Stimulated activated CD8-positive, alpha-beta memory T cell treated with anti-CD3 and anti-CD28 coated beads, Interleukin-12 subunit alpha, Interleukin-12 subunit beta, amount 100 ng/mL, for 1 hour (primary cell): ENCODE data around the gene ADAM12.

Source experiments
- DNase-seq: peaks from one replicate; pipeline ENCODE4 v3.0.0-alpha.2; 2020; ENCODE audit warnings: low read depth

ADAM12 gene

GRCh38 chr10:126014309-126014708 lies 374.0 kb downstream of the ADAM12 start:
- DNase-seq, result no peak

GRCh38 chr10:126013489-126014281 lies 374.6 kb downstream of the ADAM12 start:
- DNase-seq, result no peak

GRCh38 chr10:126012485-126012884 lies 375.8 kb downstream of the ADAM12 start:
- DNase-seq, result no peak

GRCh38 chr10:126011995-126012394 lies 376.3 kb downstream of the ADAM12 start:
- DNase-seq, result no peak

GRCh38 chr10:126009650-126010049 lies 378.6 kb downstream of the ADAM12 start:
- no peak for DNase-seq

- DNase-seq, result no peak
These were observed 381.4 kb downstream of the ADAM12 start for GRCh38 chr10:126006906-126007305.

GRCh38 chr10:126006264-126006663 lies 382.0 kb downstream of the ADAM12 start:
- DNase-seq, result no peak

- no peak for DNase-seq
These were observed 383.5 kb downstream of the ADAM12 start for GRCh38 chr10:126004752-126005151.

GRCh38 chr10:126001576-126001975 lies 386.7 kb downstream of the ADAM12 start:
- no peak for DNase-seq

GRCh38 chr10:125999694-126000093 lies 388.6 kb downstream of the ADAM12 start:
- no peak for DNase-seq

- no peak for DNase-seq
These were observed 390.7 kb downstream of the ADAM12 start for GRCh38 chr10:125997586-125997985.

- no peak for DNase-seq
These were observed 392.5 kb downstream of the ADAM12 start for GRCh38 chr10:125995726-125996304.

GRCh38 chr10:125994601-125995000 lies 393.7 kb downstream of the ADAM12 start:
- DNase-seq, result no peak

- DNase-seq, result no peak
These were observed 396.0 kb downstream of the ADAM12 start for GRCh38 chr10:125992254-125992653.

GRCh38 chr10:125991392-125991791 lies 396.9 kb downstream of the ADAM12 start:
- no peak for DNase-seq

- DNase-seq, result no peak
These were observed 397.3 kb downstream of the ADAM12 start for GRCh38 chr10:125990974-125991373.

GRCh38 chr10:125989791-125990190 lies 398.5 kb downstream of the ADAM12 start:
- DNase-seq, result no peak

- DNase-seq, result no peak
These were observed 402.6 kb downstream of the ADAM12 start for GRCh38 chr10:125985557-125986240.

GRCh38 chr10:125984865-125985495 lies 403.3 kb downstream of the ADAM12 start:
- DNase-seq, result no peak

GRCh38 chr10:125984346-125984745 lies 403.9 kb downstream of the ADAM12 start:
- no peak for DNase-seq

- DNase-seq, result no peak
These were observed 404.6 kb downstream of the ADAM12 start for GRCh38 chr10:125983656-125984055.

GRCh38 chr10:125983161-125983560 lies 405.1 kb downstream of the ADAM12 start:
- no peak for DNase-seq
